ENCODE data around the gene NRG3. TPM values are rescaled to one million over a fixed set of nuclear protein-coding genes. Genes with fewer than 3 reads are reported as not detected.

The NRG3 gene
- total and polyA plus RNA-seq, 12 donors, result 0.03 to 0.73 (median 0.13) TPM; not detected in 5

- intact Hi-C loops (cut with DNase I), result no loop called here
- peaks cover 0 to 10% (median 0%) of the 10 kb centered on the region in 11 donors for H3K9me3 ChIP-seq
- no peak for TF ChIP-seq CTCF (IDR thresholded peaks at IDR 0.05)
- WGBS, 2 donors, result 94 to 97% methylated on average over 19 of the region's 19 CpGs
- H3K4me3 ChIP-seq, result no peak overlapping the region
- no peaks in the 10 kb centered on the region for H3K36me3 ChIP-seq
- ATAC-seq (no peak), DNase-seq (no peak)
- H3K27me3 ChIP-seq, result no peaks in the 10 kb centered on the region
- peaks cover 0 to 15% (median 0%) of the 10 kb centered on the region in 9 donors for H3K4me1 ChIP-seq
- no peak overlapping the region for H3K27ac ChIP-seq
Observed at GRCh38 chr10:81862596-81862995, 12.4 kb upstream of the NRG3 start.

- H3K9me3 ChIP-seq, result peaks cover 0 to 10% (median 0%) of the 10 kb centered on the region in 11 donors
- H3K27ac ChIP-seq, result no peak overlapping the region
- TF ChIP-seq CTCF (IDR thresholded peaks at IDR 0.05), result no peak
- H3K36me3 ChIP-seq, result no peaks in the 10 kb centered on the region
- intact Hi-C loops (cut with DNase I), result loop anchor here in 1 of 10 donors (1.0 kb wide), 1 partner anchor 49 kb away; no protein-coding TSS in a partner anchor
- H3K4me1 ChIP-seq, result peaks cover 0 to 17% (median 0%) of the 10 kb centered on the region in 9 donors
- no peak overlapping the region for H3K4me3 ChIP-seq
- DNase-seq (no peak), ATAC-seq (no peak)
- peaks cover 0 to 3% (median 0%) of the 10 kb centered on the region in 7 donors for H3K27me3 ChIP-seq
Observed at GRCh38 chr10:81863771-81864170, 11.2 kb upstream of the NRG3 start.

- no peak for DNase-seq
- H3K36me3 ChIP-seq, result no peaks in the 10 kb centered on the region
- peaks cover 0 to 10% (median 0%) of the 10 kb centered on the region in 11 donors for H3K9me3 ChIP-seq
- H3K4me1 ChIP-seq, result peaks cover 0 to 17% (median 0%) of the 10 kb centered on the region in 9 donors
- H3K4me3 ChIP-seq, result no peak overlapping the region
- no peak for TF ChIP-seq CTCF (IDR thresholded peaks at IDR 0.05)
- no peak for ATAC-seq
- peaks cover 0 to 5% (median 0%) of the 10 kb centered on the region in 7 donors for H3K27me3 ChIP-seq
- WGBS, 2 donors, result 50 to 51% methylated on average over 2 of the region's 2 CpGs
- intact Hi-C loops (cut with DNase I), result no loop called here
- H3K27ac ChIP-seq, result no peak overlapping the region
Observed at GRCh38 chr10:81865581-81865980, 9.4 kb upstream of the NRG3 start.

GRCh38 chr10:81866753-81867152 is 8.2 kb upstream of the NRG3 start:
- no peak overlapping the region for H3K4me3 ChIP-seq
- no peaks in the 10 kb centered on the region for H3K36me3 ChIP-seq
- H3K9me3 ChIP-seq, result no peaks in the 10 kb centered on the region
- H3K4me1 ChIP-seq, result peaks cover 0 to 17% (median 0%) of the 10 kb centered on the region in 9 donors
- intact Hi-C loops (cut with DNase I), result no loop called here
- peak in 6 of 8 donors; percentile 53 to 78 (median 62) for ATAC-seq
- peak in 1 of 2 donors; percentile 16 for DNase-seq
- H3K27ac ChIP-seq, result no peak overlapping the region
- TF ChIP-seq CTCF (IDR thresholded peaks at IDR 0.05), result no peak
- H3K27me3 ChIP-seq, result peaks cover 0 to 14% (median 3%) of the 10 kb centered on the region in 7 donors

Data from heart right ventricle (tissue), 16 donors.